T-helper 2 cell treated with Interferon-gamma antibody and Interleukin-4, amounts not matched to agents 5 μg/mL and 100 μg/mL, for 36 hours (primary cell): ENCODE measurements around the gene KLHL22.
"Not testable (repeated sequence)": the region's sequence is repeated elsewhere in the genome, so short reads cannot be mapped to it uniquely, and the experiment has no call there.

ENCODE experiments used
- DNase-seq: peaks from one replicate; pipeline ENCODE4 v3.0.0; 2021; ENCODE audit warnings: low spot score
- H3K27ac Mint-ChIP-seq: one replicate; pipeline ENCODE4 v1.8.0; 2021; ENCODE audit warnings: mild to moderate bottlenecking, mixed read lengths
- H3K27me3 Mint-ChIP-seq: one replicate; pipeline ENCODE4 v1.8.0; 2021; ENCODE audit warnings: low read depth, mixed read lengths
- H3K36me3 Mint-ChIP-seq: one replicate; pipeline ENCODE4 v1.8.0; 2021; ENCODE audit warnings: low read depth, mixed read lengths
- H3K4me1 Mint-ChIP-seq: one replicate; pipeline ENCODE4 v1.8.0; 2021; ENCODE audit warnings: low read depth, mixed read lengths
- H3K4me3 Mint-ChIP-seq: one replicate; pipeline ENCODE4 v1.8.0; 2022; ENCODE audit warnings: mild to moderate bottlenecking, moderate library complexity, mixed read lengths
- H3K9me3 Mint-ChIP-seq: one replicate; pipeline ENCODE4 v1.8.0; 2021; ENCODE audit warnings: mixed read lengths

Gene KLHL22

GRCh38 chr22:20494978-20495860, at the start of gene KLHL22:
TSS of gene KLHL22 (minus strand) at chr22:20495795. CDS start at chr22:20489211, 6,584 bp downstream.
- Mint-ChIP-seq H3K4me3 (peak within 1 kb of the TSS; percentile 93), H3K9me3 (no peaks in the 10 kb centered on the region), H3K27ac (peak within 1 kb of the TSS; percentile 88), H3K36me3 (peaks cover 6% of the 10 kb centered on the region), H3K27me3 (no peaks in the 10 kb centered on the region), H3K4me1 (peaks cover 32% of the 10 kb centered on the region)
- DNase-seq = no peak

- H3K27ac Mint-ChIP-seq = not testable (repeated sequence)
- peaks cover 55% of the 10 kb centered on the region for H3K36me3 Mint-ChIP-seq
These were observed 49.7 kb upstream of the KLHL22 start for GRCh38 chr22:20545318-20545634.

GRCh38 chr22:20542736-20543135, 47.1 kb upstream of the KLHL22 start:
- H3K4me3 Mint-ChIP-seq = no peak overlapping the region
- H3K4me1 Mint-ChIP-seq = peaks cover 30% of the 10 kb centered on the region
- peak overlapping the region; percentile 63 for H3K27ac Mint-ChIP-seq
- no peaks in the 10 kb centered on the region for H3K9me3 Mint-ChIP-seq
- DNase-seq = no peak
- peaks cover 68% of the 10 kb centered on the region for H3K36me3 Mint-ChIP-seq
- no peaks in the 10 kb centered on the region for H3K27me3 Mint-ChIP-seq

More at GRCh38 chr22:20545318-20545634, 49.7 kb upstream of the KLHL22 start:
- H3K27me3 Mint-ChIP-seq, DNase-seq, H3K4me3 Mint-ChIP-seq, H3K9me3 Mint-ChIP-seq: not testable (repeated sequence)
- peaks cover 48% of the 10 kb centered on the region for H3K4me1 Mint-ChIP-seq

GRCh38 chr22:20542055-20542454, 46.5 kb upstream of the KLHL22 start:
- peaks cover 72% of the 10 kb centered on the region for H3K36me3 Mint-ChIP-seq
- no peaks in the 10 kb centered on the region for H3K9me3 Mint-ChIP-seq
- no peak overlapping the region for H3K4me3 Mint-ChIP-seq

GRCh38 chr22:20538875-20539274, 43.3 kb upstream of the KLHL22 start:
- Mint-ChIP-seq H3K4me1 (peaks cover 13% of the 10 kb centered on the region), H3K36me3 (peaks cover 58% of the 10 kb centered on the region)

More at GRCh38 chr22:20542055-20542454, 46.5 kb upstream of the KLHL22 start:
- Mint-ChIP-seq H3K4me1 (peaks cover 30% of the 10 kb centered on the region), H3K27me3 (no peaks in the 10 kb centered on the region), H3K27ac (no peak overlapping the region)
- DNase-seq = no peak

GRCh38 chr22:20537983-20538382, 42.4 kb upstream of the KLHL22 start:
- Mint-ChIP-seq H3K27ac (no peak overlapping the region), H3K36me3 (peaks cover 56% of the 10 kb centered on the region), H3K4me1 (peaks cover 14% of the 10 kb centered on the region), H3K4me3 (no peak overlapping the region), H3K9me3 (no peaks in the 10 kb centered on the region), H3K27me3 (no peaks in the 10 kb centered on the region)
- DNase-seq = no peak

More at GRCh38 chr22:20538875-20539274, 43.3 kb upstream of the KLHL22 start:
- not testable (repeated sequence) for H3K27ac Mint-ChIP-seq, H3K27me3 Mint-ChIP-seq, H3K9me3 Mint-ChIP-seq, H3K4me3 Mint-ChIP-seq, DNase-seq

- no peaks in the 10 kb centered on the region for H3K9me3 Mint-ChIP-seq
- H3K27ac Mint-ChIP-seq = no peak overlapping the region
- no peak for DNase-seq
- H3K4me3 Mint-ChIP-seq = no peak overlapping the region
- no peaks in the 10 kb centered on the region for H3K27me3 Mint-ChIP-seq
- H3K36me3 Mint-ChIP-seq = peaks cover 52% of the 10 kb centered on the region
- H3K4me1 Mint-ChIP-seq = peaks cover 14% of the 10 kb centered on the region
These were observed 41.7 kb upstream of the KLHL22 start for GRCh38 chr22:20537325-20537756.

- Mint-ChIP-seq H3K9me3 (no peaks in the 10 kb centered on the region), H3K4me1 (peaks cover 17% of the 10 kb centered on the region), H3K36me3 (peaks cover 47% of the 10 kb centered on the region), H3K27me3 (no peaks in the 10 kb centered on the region), H3K27ac (peak overlapping the region; percentile 7), H3K4me3 (no peak overlapping the region)
- DNase-seq = no peak
These were observed 41.2 kb upstream of the KLHL22 start for GRCh38 chr22:20536590-20537324.

- peaks cover 26% of the 10 kb centered on the region for H3K4me1 Mint-ChIP-seq
- DNase-seq = no peak
- H3K4me3 Mint-ChIP-seq = no peak overlapping the region
- no peaks in the 10 kb centered on the region for H3K27me3 Mint-ChIP-seq
- H3K9me3 Mint-ChIP-seq = no peaks in the 10 kb centered on the region
- peaks cover 32% of the 10 kb centered on the region for H3K36me3 Mint-ChIP-seq
- peak overlapping the region; percentile 77 for H3K27ac Mint-ChIP-seq
These were observed 38.3 kb upstream of the KLHL22 start for GRCh38 chr22:20533879-20534265.

- no peak overlapping the region for H3K4me3 Mint-ChIP-seq
- no peak for DNase-seq
- H3K27me3 Mint-ChIP-seq = no peaks in the 10 kb centered on the region
- peak overlapping the region; percentile 77 for H3K27ac Mint-ChIP-seq
- peaks cover 26% of the 10 kb centered on the region for H3K4me1 Mint-ChIP-seq
- H3K9me3 Mint-ChIP-seq = no peaks in the 10 kb centered on the region
- peaks cover 27% of the 10 kb centered on the region for H3K36me3 Mint-ChIP-seq
These were observed 37.7 kb upstream of the KLHL22 start for GRCh38 chr22:20533095-20533878.

GRCh38 chr22:20532256-20532993, 36.8 kb upstream of the KLHL22 start:
- no peak for DNase-seq
- peak overlapping the region; percentile 68 for H3K27ac Mint-ChIP-seq
- no peaks in the 10 kb centered on the region for H3K9me3 Mint-ChIP-seq
- peaks cover 28% of the 10 kb centered on the region for H3K36me3 Mint-ChIP-seq
- no peak overlapping the region for H3K4me3 Mint-ChIP-seq
- H3K4me1 Mint-ChIP-seq = peaks cover 28% of the 10 kb centered on the region
- H3K27me3 Mint-ChIP-seq = no peaks in the 10 kb centered on the region

- no peaks in the 10 kb centered on the region for H3K9me3 Mint-ChIP-seq
- H3K27ac Mint-ChIP-seq = peak overlapping the region; percentile 37
- H3K36me3 Mint-ChIP-seq = peaks cover 29% of the 10 kb centered on the region
- H3K4me1 Mint-ChIP-seq = peaks cover 30% of the 10 kb centered on the region
- no peak for DNase-seq
- H3K27me3 Mint-ChIP-seq = no peaks in the 10 kb centered on the region
- H3K4me3 Mint-ChIP-seq = no peak overlapping the region
These were observed 36.0 kb upstream of the KLHL22 start for GRCh38 chr22:20531404-20532201.

- peaks cover 32% of the 10 kb centered on the region for H3K36me3 Mint-ChIP-seq
- peaks cover 35% of the 10 kb centered on the region for H3K4me1 Mint-ChIP-seq
- no peaks in the 10 kb centered on the region for H3K27me3 Mint-ChIP-seq
- no peaks in the 10 kb centered on the region for H3K9me3 Mint-ChIP-seq
- H3K4me3 Mint-ChIP-seq = no peak overlapping the region
- no peak for DNase-seq
- no peak overlapping the region for H3K27ac Mint-ChIP-seq
These were observed 35.5 kb upstream of the KLHL22 start for GRCh38 chr22:20531154-20531403.
